GM23248 (cell line): Measurements from ENCODE around the gene CDH13.

Experiments used
- EZH2 ChIP-seq: fragments of 200-600 bp; sonication (generic); IDR thresholded peaks from 2 replicates; pipeline ENCODE4 v1.6.1; 2018; ENCODE audit warnings: antibody characterized with exemption, mild to moderate bottlenecking; ENCODE audit not compliant: insufficient read depth, poor library complexity, severe bottlenecking
- EZH2phosphoT487 ChIP-seq: fragments of 200-600 bp; sonication (generic); IDR thresholded peaks from 2 replicates; pipeline ENCODE4 v1.6.1; 2018; ENCODE audit warnings: antibody characterized with exemption, moderate library complexity, mild to moderate bottlenecking, low read depth; ENCODE audit not compliant: insufficient read depth

- TF ChIP-seq EZH2 (no peak), EZH2phosphoT487 (no peak)
Observed at GRCh38 chr16:82996814-82997213, 370.0 kb downstream of the CDH13 start.
